Measurements from ENCODE around the gene CX3CL1.

- no peak for TF ChIP-seq RNF2 (conservative IDR thresholded peaks at IDR 0.05; ENCODE audit: low read depth)
- TF ChIP-seq HNF1A (IDR thresholded peaks at IDR 0.05; ENCODE audit: low read depth): no peak
- TF ChIP-seq HNF1A (CRISPR knock-in tag; IDR thresholded peaks at IDR 0.05; ENCODE audit: borderline replicate concordance): no peak
- no peak for TF ChIP-seq ZBTB33 (CRISPR knock-in tag; IDR thresholded peaks at IDR 0.05)
- no peak for TF ChIP-seq JUND (CRISPR knock-in tag; IDR thresholded peaks at IDR 0.05)
- no peak for TF ChIP-seq ZFX (CRISPR knock-in tag; IDR thresholded peaks at IDR 0.05; ENCODE audit: low read depth)
- no peak for TF ChIP-seq CTCF (CRISPR knock-in tag; IDR thresholded peaks at IDR 0.05)
- TF ChIP-seq ZNF629 (CRISPR knock-in tag; conservative IDR thresholded peaks at IDR 0.05): no peak
- no peak for TF ChIP-seq RBM22 (optimal IDR thresholded peaks at IDR 0.05; ENCODE audit: low read length)
Measured at GRCh38 chr16:57381791-57382534, 9.7 kb downstream of the CX3CL1 start.

All from HepG2 (cell line).